Left renal pelvis (tissue), 4 donors: Measurements from ENCODE around the gene GREB1L. TPM values are rescaled to one million over a fixed set of nuclear protein-coding genes. Genes with fewer than 3 reads are reported as not detected.
"Not testable (repeated sequence)": the region's sequence is repeated elsewhere in the genome, so short reads cannot be mapped to it uniquely, and the experiment has no call there.

Experiments
- DNase-seq, 4 donors: peaks; one replicate each; pipeline ENCODE4 v3.0.0-alpha.2; 2013; ENCODE audit warnings: low read depth in 4 of 4, low spot score in 3 of 4
- polyA plus RNA-seq, 4 donors: library from polyadenylated mRNA; unstranded; fragments of 120-200 nt; gene quantifications; one replicate each; pipeline ENCODE4 v1.2.1, GENCODE V29; 2013; ENCODE audit not compliant: insufficient read length in 4 of 4

GREB1L gene
- polyA plus RNA-seq, 4 donors = 2.6 to 6.7 (median 3.7) TPM

GRCh38 chr18:21303445-21303844 lies 61.4 kb downstream of the GREB1L start:
- no peak for DNase-seq

- no peak for DNase-seq
These were observed 61.9 kb downstream of the GREB1L start for GRCh38 chr18:21303895-21304294.

- no peak for DNase-seq
These were observed 63.6 kb downstream of the GREB1L start for GRCh38 chr18:21305621-21306020.

GRCh38 chr18:21306368-21306767 lies 64.3 kb downstream of the GREB1L start:
- no peak for DNase-seq

GRCh38 chr18:21307578-21307977 lies 65.5 kb downstream of the GREB1L start:
- DNase-seq = no peak

- no peak for DNase-seq
These were observed 67.2 kb downstream of the GREB1L start for GRCh38 chr18:21309248-21309647.

- DNase-seq = not testable (repeated sequence)
These were observed 69.9 kb downstream of the GREB1L start for GRCh38 chr18:21311980-21312379.

- DNase-seq = no peak
These were observed 71.5 kb downstream of the GREB1L start for GRCh38 chr18:21313576-21313975.

- no peak for DNase-seq
These were observed 72.7 kb downstream of the GREB1L start for GRCh38 chr18:21314724-21315123.

- not testable (repeated sequence) for DNase-seq
These were observed 73.1 kb downstream of the GREB1L start for GRCh38 chr18:21315126-21315525.

- no peak for DNase-seq
These were observed 73.7 kb downstream of the GREB1L start for GRCh38 chr18:21315741-21316197.

- DNase-seq = no peak
These were observed 74.3 kb downstream of the GREB1L start for GRCh38 chr18:21316296-21316695.

GRCh38 chr18:21321711-21322110 lies 79.7 kb downstream of the GREB1L start:
- DNase-seq = no peak

GRCh38 chr18:21327101-21327500 lies 85.1 kb downstream of the GREB1L start:
- DNase-seq = no peak

- DNase-seq = no peak
These were observed 88.2 kb downstream of the GREB1L start for GRCh38 chr18:21330122-21330701.

- DNase-seq = no peak
These were observed 89.0 kb downstream of the GREB1L start for GRCh38 chr18:21331065-21331464.

- DNase-seq = no peak
These were observed 94.0 kb downstream of the GREB1L start for GRCh38 chr18:21335927-21336488.

GRCh38 chr18:21336846-21337245 lies 94.8 kb downstream of the GREB1L start:
- DNase-seq = no peak

GRCh38 chr18:21341141-21341540 lies 99.1 kb downstream of the GREB1L start:
- DNase-seq = no peak

- no peak for DNase-seq
These were observed 100.3 kb downstream of the GREB1L start for GRCh38 chr18:21342372-21342771.

- DNase-seq = no peak
These were observed 102.8 kb downstream of the GREB1L start for GRCh38 chr18:21344860-21345259.

- DNase-seq = no peak
These were observed 103.8 kb downstream of the GREB1L start for GRCh38 chr18:21345840-21346239.

- DNase-seq = no peak
These were observed 117.7 kb downstream of the GREB1L start for GRCh38 chr18:21359746-21360145.
